Bronchial epithelial cell (primary cell): ENCODE measurements around the gene TSC2. TPM values are rescaled to one million over a fixed set of nuclear protein-coding genes. Genes with fewer than 3 reads are reported as not detected.

Source experiments
- DNase-seq: peaks from one replicate; pipeline ENCODE4 v3.0.0-alpha.2; 2010; ENCODE audit warnings: low read depth
- FAIRE-seq: peaks from 2 replicates; lab custom pipeline; 2011; peaks lifted over from hg19 to GRCh38; lab: Jason Lieb, UNC
- H3K27me3 ChIP-seq: 2 replicates; pipeline ENCODE4 v1.5.1; 2011; ENCODE audit warnings: low read length; ENCODE audit not compliant: control insufficient read depth, insufficient read depth
- H3K36me3 ChIP-seq: 2 replicates; pipeline ENCODE4 v1.5.1; 2011; ENCODE audit warnings: low read length; ENCODE audit not compliant: control insufficient read depth, insufficient read depth
- H3K4me3 ChIP-seq: 2 replicates; pipeline ENCODE4 v1.5.1; 2011; ENCODE audit warnings: mild to moderate bottlenecking, low read depth, low read length, control low read depth
- total RNA-seq: library from RNA; depleted of rRNA; stranded (reverse); fragments of >200 nt; gene quantifications from 2 replicates; pipeline ENCODE4 v1.2.1, GENCODE V29; 2014
- TF ChIP-seq, protein P1 (sequence below): IDR thresholded peaks from 2 replicates; pipeline ENCODE4 v1.5.1; 2011; ENCODE audit warnings: mild to moderate bottlenecking, moderate library complexity, low read length, control low read depth, inconsistent platforms; ENCODE audit not compliant: insufficient read depth, severe bottlenecking

The TSC2 gene
- total RNA-seq, 1 donor from 2014 or later: 25.0 TPM

DNA sequence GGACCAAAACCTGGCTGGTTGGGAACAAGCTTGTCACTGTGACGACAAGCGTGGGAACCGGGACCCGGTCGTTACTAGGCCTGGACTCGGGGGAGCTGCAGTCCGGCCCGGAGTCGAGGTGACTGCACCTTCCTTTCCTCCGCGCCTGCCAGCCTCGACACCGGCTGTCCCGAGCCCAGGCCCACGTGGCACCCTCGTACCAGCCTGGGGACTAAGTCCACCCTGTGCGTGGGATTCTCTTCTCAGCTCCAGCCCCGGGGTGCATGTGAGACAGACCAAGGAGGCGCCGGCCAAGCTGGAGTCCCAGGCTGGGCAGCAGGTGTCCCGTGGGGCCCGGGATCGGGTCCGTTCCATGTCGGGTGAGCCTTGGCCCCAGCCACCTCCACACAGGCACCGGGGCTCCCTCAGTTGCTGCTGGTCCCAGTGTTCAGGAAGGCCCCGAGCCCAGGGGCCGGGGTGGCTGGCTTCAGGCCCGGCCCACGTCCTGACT lies 31.6 kb downstream of the TSC2 start:
- H3K4me3 ChIP-seq: no peak overlapping the region

DNA sequence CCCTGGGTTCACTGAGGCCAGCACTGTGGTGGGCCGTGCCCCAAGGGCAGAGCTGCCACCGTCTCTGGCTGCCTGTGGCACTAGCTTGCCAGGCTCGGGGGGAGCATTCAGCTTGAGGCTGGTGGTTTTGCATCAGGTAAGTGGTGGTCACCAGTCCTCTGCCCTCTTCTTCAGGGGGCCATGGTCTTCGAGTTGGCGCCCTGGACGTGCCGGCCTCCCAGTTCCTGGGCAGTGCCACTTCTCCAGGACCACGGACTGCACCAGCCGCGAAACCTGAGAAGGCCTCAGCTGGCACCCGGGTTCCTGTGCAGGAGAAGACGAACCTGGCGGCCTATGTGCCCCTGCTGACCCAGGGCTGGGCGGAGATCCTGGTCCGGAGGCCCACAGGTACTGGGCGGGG lies 32.2 kb downstream of the TSC2 start:
- Histone ChIP-seq H3K36me3 (peaks cover 27% of the 10 kb centered on the region), H3K27me3 (no peaks in the 10 kb centered on the region), H3K4me3 (no peak overlapping the region)
- no peak for DNase-seq
- TF ChIP-seq, protein P1, sequence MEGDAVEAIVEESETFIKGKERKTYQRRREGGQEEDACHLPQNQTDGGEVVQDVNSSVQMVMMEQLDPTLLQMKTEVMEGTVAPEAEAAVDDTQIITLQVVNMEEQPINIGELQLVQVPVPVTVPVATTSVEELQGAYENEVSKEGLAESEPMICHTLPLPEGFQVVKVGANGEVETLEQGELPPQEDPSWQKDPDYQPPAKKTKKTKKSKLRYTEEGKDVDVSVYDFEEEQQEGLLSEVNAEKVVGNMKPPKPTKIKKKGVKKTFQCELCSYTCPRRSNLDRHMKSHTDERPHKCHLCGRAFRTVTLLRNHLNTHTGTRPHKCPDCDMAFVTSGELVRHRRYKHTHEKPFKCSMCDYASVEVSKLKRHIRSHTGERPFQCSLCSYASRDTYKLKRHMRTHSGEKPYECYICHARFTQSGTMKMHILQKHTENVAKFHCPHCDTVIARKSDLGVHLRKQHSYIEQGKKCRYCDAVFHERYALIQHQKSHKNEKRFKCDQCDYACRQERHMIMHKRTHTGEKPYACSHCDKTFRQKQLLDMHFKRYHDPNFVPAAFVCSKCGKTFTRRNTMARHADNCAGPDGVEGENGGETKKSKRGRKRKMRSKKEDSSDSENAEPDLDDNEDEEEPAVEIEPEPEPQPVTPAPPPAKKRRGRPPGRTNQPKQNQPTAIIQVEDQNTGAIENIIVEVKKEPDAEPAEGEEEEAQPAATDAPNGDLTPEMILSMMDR: no peak
- no peak for FAIRE-seq

More for the DNA sequence above, 31.6 kb downstream of the TSC2 start:
- Histone ChIP-seq H3K27me3 (no peaks in the 10 kb centered on the region), H3K36me3 (peaks cover 28% of the 10 kb centered on the region)
- FAIRE-seq: peak; percentile 72
- DNase-seq: no peak
- TF ChIP-seq, protein P1: no peak

DNA sequence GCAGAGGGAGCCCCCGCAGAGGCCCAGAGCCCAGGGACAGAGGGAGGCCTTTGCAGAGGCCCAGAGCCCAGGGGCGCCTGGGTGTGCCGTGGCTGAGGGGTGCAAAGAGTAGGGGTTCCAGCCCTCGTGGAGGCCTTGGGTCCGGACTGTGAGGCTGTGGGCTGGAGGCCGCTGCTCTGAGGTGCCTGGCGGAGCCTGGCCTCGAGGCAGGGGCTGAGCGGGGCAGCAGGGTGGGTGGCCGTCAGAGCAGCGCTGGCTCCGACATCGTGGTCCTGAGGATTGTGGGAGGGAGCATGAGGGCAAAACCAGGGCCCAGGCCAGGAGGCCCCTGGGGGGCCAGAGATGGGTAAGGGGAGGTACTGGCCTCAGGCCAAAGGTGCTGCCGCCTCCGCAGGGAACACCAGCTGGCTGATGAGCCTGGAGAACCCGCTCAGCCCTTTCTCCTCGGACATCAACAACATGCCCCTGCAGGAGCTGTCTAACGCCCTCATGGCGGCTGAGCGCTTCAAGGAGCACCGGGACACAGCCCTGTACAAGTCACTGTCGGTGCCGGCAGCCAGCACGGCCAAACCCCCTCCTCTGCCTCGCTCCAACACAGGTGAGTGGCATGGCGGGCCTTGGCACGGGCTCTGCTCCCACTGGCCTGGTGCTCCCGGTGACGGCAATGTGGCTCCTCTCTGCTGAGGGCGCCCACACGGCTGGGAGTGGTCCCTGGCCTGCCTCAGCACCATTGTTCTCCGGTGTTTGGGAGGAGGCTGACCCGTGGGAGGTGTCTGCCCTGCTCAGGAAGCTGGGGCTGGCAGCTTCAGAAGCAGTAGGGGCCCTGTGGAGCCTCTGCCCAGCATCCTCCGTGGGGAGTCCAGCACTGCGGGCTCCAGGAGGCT lies 33.7 kb downstream of the TSC2 start:
- TF ChIP-seq, protein P1: no peak
- FAIRE-seq (no peak), DNase-seq (no peak)
- H3K4me3 ChIP-seq: no peak overlapping the region
- no peaks in the 10 kb centered on the region for H3K27me3 ChIP-seq
- H3K36me3 ChIP-seq: peaks cover 26% of the 10 kb centered on the region

DNA sequence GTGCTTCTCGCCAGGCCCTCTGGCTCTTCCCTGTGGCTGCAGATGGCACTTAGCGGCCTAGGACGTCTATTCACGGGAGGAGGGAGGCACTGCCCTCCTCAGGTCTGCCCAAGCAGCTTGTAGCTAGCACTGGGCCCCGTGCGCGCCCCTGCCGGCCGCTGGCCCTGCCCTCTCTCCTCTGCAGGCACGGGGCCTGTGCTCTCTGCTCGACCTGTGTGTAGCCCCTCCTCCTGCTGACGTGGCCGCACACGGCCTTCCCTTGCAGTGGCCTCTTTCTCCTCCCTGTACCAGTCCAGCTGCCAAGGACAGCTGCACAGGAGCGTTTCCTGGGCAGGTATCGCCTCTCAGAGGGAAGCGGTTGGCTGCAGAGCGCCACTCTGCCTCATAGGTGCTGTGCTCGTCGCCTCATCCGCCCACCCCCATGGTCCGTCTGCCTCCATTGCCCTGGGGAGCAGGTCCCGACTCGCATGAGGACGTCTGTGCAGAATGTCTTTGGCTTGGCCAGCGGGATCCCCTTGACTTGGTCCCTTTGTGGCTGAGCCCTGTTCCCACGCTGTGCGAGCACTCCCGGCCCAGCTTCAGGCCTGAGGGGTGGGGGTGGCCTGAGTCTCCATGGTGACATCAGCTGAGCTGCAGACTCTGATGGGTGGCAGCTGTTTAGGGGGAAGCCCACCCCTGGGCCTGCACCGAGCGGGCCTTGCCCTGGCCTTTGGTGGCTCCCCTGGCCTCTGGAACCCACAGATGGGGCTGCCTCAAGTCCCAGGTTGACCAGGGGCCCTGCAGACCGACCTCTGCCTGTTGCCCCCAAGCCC lies 34.6 kb downstream of the TSC2 start:
- no peak for FAIRE-seq
- no peak overlapping the region for H3K4me3 ChIP-seq
- H3K27me3 ChIP-seq: no peaks in the 10 kb centered on the region
- H3K36me3 ChIP-seq: peaks cover 26% of the 10 kb centered on the region
- TF ChIP-seq, protein P1: peak; percentile 32
- DNase-seq: peak; percentile 75

DNA sequence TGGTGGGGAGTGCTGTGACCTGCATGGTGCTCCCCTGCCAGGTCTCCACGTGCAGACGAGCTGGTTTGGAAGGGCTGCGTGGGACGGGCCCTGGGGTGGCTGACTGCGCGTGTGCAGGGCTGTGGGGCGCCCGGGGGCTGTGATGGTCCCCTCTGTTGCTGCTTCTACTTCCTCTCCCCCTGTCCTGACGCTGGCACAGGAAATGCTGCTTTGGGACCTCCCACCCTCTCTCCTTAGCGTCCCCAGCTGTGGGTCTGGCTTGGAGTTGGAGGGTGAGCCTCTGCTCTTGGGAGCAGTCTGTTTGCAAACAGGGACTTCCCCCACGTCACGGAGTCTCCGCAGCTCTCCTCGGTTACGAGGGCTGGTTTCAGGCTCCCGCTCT lies 35.2 kb downstream of the TSC2 start:
- peaks cover 29% of the 10 kb centered on the region for H3K36me3 ChIP-seq
- DNase-seq (no peak), FAIRE-seq (no peak)
- no peak overlapping the region for H3K4me3 ChIP-seq
- H3K27me3 ChIP-seq: no peaks in the 10 kb centered on the region
- TF ChIP-seq, protein P1: no peak
